ENCODE data around the gene MAML3.

MAML3 gene

GRCh38 chr4:140118931-140119640 is 34.9 kb downstream of the MAML3 start:
- H3K9me2 ChIP-seq (ENCODE audit: low read depth, low read length) = no peaks in the 10 kb centered on the region
- no peak overlapping the region for H3K9ac ChIP-seq (ENCODE audit: low read length)
- no peaks in the 10 kb centered on the region for H3K4me1 ChIP-seq (ENCODE audit: insufficient read depth, low read length, severe bottlenecking)
- no peak overlapping the region for H3K4me2 ChIP-seq (ENCODE audit: low read length)
- no peak overlapping the region for H3K4me3 ChIP-seq (ENCODE audit: low read depth, low read length, poor library complexity, severe bottlenecking)
- H3K27me3 ChIP-seq (ENCODE audit: insufficient read depth, low read length) = no peaks in the 10 kb centered on the region
- H3F3A ChIP-seq (ENCODE audit: insufficient read depth, low read length) = no peaks in the 10 kb centered on the region; the same call in 1 of the 2 replicates
- TF ChIP-seq EZH2 (IDR thresholded peaks at IDR 0.05; ENCODE audit: borderline replicate concordance, low read length) (no peak), CTCF (IDR thresholded peaks at IDR 0.05; ENCODE audit: low read length) (no peak)
- no peak overlapping the region for H3K27ac ChIP-seq (ENCODE audit: low read depth, low read length, poor library complexity, severe bottlenecking)
- H3K79me2 ChIP-seq (ENCODE audit: insufficient read depth, low read length) = no peaks in the 10 kb centered on the region
- H3K36me3 ChIP-seq (ENCODE audit: insufficient read depth, low read length) = no peaks in the 10 kb centered on the region
- H3K9me3 ChIP-seq (ENCODE audit: low read length) = no peaks in the 10 kb centered on the region
- H2AFZ ChIP-seq (ENCODE audit: low read length) = no peak overlapping the region
- H4K20me1 ChIP-seq (ENCODE audit: insufficient read depth, low read length) = no peaks in the 10 kb centered on the region

- no peaks in the 10 kb centered on the region for H4K20me1 ChIP-seq (ENCODE audit: insufficient read depth, low read length)
Measured at GRCh38 chr4:140117947-140118346, 36.0 kb downstream of the MAML3 start.

GRCh38 chr4:140116442-140117104 is 37.4 kb downstream of the MAML3 start:
- Histone ChIP-seq H3K4me3 (ENCODE audit: low read depth, low read length, poor library complexity, severe bottlenecking) (no peak overlapping the region), H3K27me3 (ENCODE audit: insufficient read depth, low read length) (no peaks in the 10 kb centered on the region), H3K79me2 (ENCODE audit: insufficient read depth, low read length) (no peaks in the 10 kb centered on the region), H3K27ac (ENCODE audit: low read depth, low read length, poor library complexity, severe bottlenecking) (no peak overlapping the region), H4K20me1 (ENCODE audit: insufficient read depth, low read length) (no peaks in the 10 kb centered on the region), H3K9me3 (ENCODE audit: low read length) (no peaks in the 10 kb centered on the region), H3K4me2 (ENCODE audit: low read length) (no peak overlapping the region), H2AFZ (ENCODE audit: low read length) (no peak overlapping the region), H3K36me3 (ENCODE audit: insufficient read depth, low read length) (no peaks in the 10 kb centered on the region), H3K9ac (ENCODE audit: low read length) (no peak overlapping the region), H3F3A (ENCODE audit: insufficient read depth, low read length) (no peaks in the 10 kb centered on the region; the same call in 1 of the 2 replicates), H3K9me2 (ENCODE audit: low read depth, low read length) (no peaks in the 10 kb centered on the region), H3K4me1 (ENCODE audit: insufficient read depth, low read length, severe bottlenecking) (no peaks in the 10 kb centered on the region)
- no peak for TF ChIP-seq CTCF (IDR thresholded peaks at IDR 0.05; ENCODE audit: low read length)
- TF ChIP-seq EZH2 (IDR thresholded peaks at IDR 0.05; ENCODE audit: borderline replicate concordance, low read length) = no peak

More at GRCh38 chr4:140117947-140118346, 36.0 kb downstream of the MAML3 start:
- TF ChIP-seq EZH2 (IDR thresholded peaks at IDR 0.05; ENCODE audit: borderline replicate concordance, low read length) (no peak), CTCF (IDR thresholded peaks at IDR 0.05; ENCODE audit: low read length) (no peak)
- no peaks in the 10 kb centered on the region for H3K27me3 ChIP-seq (ENCODE audit: insufficient read depth, low read length)
- H3K27ac ChIP-seq (ENCODE audit: low read depth, low read length, poor library complexity, severe bottlenecking) = no peak overlapping the region
- no peaks in the 10 kb centered on the region for H3K36me3 ChIP-seq (ENCODE audit: insufficient read depth, low read length)
- H3K9me2 ChIP-seq (ENCODE audit: low read depth, low read length) = no peaks in the 10 kb centered on the region
- H3K4me2 ChIP-seq (ENCODE audit: low read length) = no peak overlapping the region
- no peak overlapping the region for H3K9ac ChIP-seq (ENCODE audit: low read length)
- no peak overlapping the region for H3K4me3 ChIP-seq (ENCODE audit: low read depth, low read length, poor library complexity, severe bottlenecking)
- no peaks in the 10 kb centered on the region for H3K4me1 ChIP-seq (ENCODE audit: insufficient read depth, low read length, severe bottlenecking)
- no peak overlapping the region for H2AFZ ChIP-seq (ENCODE audit: low read length)
- no peaks in the 10 kb centered on the region for H3K9me3 ChIP-seq (ENCODE audit: low read length)
- H3K79me2 ChIP-seq (ENCODE audit: insufficient read depth, low read length) = no peaks in the 10 kb centered on the region
- H3F3A ChIP-seq (ENCODE audit: insufficient read depth, low read length) = no peaks in the 10 kb centered on the region; the same call in 1 of the 2 replicates
